ENCODE data around the gene TBC1D22A.

DNA sequence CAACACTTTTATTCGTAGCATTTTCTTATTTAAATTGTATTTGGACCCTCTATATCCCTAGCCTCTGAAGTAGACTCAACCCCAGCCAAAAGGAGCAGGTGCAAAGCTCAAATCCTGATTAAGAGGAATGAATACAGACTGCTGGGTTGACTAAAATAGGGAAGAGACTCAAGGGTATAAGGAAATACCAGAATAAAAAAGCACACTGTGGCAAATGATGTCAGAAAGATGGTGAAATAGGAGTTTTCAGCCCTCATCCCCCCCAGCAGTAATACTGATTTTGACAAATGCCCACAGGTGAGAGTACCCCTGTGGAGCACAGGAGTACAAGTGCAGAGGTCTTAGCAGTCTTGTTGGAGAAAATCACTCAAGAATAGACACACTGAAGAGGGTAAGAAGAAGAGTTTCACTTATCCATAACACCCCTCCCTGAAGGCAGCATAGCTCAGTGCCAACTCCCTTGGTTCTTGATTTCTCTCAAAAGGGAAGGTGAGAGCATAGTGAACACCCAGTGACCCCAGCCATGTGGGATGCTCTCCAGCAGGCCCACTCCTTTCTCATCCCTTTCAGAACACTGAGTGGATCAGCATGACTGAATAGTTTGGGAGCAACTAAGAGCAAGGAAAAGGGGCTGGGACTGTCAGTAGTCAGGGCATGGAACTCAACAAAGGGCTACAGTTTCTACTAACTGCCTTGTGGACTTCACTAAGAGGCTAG, 71.7 kb downstream of the TBC1D22A start:
- TF ChIP-seq, protein P1, sequence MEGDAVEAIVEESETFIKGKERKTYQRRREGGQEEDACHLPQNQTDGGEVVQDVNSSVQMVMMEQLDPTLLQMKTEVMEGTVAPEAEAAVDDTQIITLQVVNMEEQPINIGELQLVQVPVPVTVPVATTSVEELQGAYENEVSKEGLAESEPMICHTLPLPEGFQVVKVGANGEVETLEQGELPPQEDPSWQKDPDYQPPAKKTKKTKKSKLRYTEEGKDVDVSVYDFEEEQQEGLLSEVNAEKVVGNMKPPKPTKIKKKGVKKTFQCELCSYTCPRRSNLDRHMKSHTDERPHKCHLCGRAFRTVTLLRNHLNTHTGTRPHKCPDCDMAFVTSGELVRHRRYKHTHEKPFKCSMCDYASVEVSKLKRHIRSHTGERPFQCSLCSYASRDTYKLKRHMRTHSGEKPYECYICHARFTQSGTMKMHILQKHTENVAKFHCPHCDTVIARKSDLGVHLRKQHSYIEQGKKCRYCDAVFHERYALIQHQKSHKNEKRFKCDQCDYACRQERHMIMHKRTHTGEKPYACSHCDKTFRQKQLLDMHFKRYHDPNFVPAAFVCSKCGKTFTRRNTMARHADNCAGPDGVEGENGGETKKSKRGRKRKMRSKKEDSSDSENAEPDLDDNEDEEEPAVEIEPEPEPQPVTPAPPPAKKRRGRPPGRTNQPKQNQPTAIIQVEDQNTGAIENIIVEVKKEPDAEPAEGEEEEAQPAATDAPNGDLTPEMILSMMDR (IDR thresholded peaks at IDR 0.05; ENCODE audit: low read length): no peak
- TF ChIP-seq EZH2phosphoT487 (IDR thresholded peaks at IDR 0.05; ENCODE audit: low read length): no peak
- TF ChIP-seq EZH2 (optimal IDR thresholded peaks at IDR 0.05; ENCODE audit: low read depth, low read length): no peak
